GM18526 (cell line): ENCODE results near the gene B4GALT4.

Source experiments
- POLR2A ChIP-seq: IDR thresholded peaks from 3 replicates; pipeline ENCODE4 v1.6.1; 2011; ENCODE audit not compliant: insufficient read length; ENCODE audit errors: extremely low read depth

Gene B4GALT4, protein sequence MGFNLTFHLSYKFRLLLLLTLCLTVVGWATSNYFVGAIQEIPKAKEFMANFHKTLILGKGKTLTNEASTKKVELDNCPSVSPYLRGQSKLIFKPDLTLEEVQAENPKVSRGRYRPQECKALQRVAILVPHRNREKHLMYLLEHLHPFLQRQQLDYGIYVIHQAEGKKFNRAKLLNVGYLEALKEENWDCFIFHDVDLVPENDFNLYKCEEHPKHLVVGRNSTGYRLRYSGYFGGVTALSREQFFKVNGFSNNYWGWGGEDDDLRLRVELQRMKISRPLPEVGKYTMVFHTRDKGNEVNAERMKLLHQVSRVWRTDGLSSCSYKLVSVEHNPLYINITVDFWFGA

DNA sequence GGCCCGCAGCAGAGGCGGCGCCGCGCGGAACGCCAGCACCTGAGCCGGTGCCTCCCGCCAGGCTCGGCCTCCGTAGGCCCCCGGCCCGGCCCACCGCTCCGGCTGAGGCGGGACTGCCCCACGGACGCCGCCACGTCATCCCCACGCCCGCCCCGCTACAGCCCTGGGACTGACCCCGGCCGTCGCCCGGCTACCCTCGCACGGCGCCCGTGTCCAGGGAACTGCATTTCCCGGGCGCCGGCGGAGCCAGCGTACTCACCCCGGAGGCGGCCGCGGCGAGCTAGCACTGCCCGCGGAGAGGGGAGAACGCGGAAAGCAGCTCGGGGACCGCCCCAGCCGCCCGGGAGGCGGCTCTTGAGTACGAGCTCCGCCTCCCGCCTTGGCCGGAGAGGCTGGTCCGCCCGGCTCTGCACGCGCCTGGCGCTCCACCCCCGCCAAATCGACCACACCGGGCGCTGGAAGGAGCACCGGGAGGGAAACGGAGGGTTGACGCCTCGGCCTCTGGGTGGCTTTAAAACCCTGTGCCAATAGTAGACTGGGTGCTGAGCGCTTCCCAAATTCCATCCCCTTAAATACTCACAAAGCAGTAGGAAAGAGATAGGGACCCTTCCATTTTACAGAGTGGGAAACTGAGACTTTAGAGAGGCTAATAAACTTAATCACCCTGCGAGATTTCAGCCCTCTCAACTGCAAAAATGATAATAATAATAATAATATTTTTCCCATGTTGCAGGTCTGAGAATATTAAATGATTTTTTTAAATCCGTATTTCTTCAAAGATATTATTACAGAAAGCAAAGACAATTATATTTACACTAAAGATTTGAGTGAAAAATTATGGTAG is at the start of gene B4GALT4:
Gene B4GALT4, minus strand, starts transcription at position 288 of the 844 bp plus-strand sequence. CDS start 10,779 bp downstream, outside the sequence.
- TF ChIP-seq POLR2A, result peak; percentile 90

DNA sequence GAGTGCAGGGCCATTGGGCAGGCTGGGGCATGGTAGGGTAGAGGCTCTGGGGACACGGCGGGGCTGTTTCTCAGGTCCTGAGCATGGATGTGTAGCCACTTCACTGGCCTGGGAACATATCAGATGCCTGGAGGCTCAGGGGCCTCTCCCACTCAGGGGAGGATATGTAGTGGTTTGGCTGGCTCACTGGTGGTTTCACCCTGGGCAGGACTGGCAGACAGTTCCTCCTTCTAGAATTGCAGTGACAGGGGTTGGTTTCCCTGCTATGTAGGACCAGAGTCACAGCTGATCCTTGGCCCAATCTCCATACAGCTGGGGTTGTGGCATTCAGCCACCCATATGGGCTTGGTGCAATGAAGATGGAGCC is 48.7 kb upstream of the B4GALT4 start:
- TF ChIP-seq POLR2A, result no peak

DNA sequence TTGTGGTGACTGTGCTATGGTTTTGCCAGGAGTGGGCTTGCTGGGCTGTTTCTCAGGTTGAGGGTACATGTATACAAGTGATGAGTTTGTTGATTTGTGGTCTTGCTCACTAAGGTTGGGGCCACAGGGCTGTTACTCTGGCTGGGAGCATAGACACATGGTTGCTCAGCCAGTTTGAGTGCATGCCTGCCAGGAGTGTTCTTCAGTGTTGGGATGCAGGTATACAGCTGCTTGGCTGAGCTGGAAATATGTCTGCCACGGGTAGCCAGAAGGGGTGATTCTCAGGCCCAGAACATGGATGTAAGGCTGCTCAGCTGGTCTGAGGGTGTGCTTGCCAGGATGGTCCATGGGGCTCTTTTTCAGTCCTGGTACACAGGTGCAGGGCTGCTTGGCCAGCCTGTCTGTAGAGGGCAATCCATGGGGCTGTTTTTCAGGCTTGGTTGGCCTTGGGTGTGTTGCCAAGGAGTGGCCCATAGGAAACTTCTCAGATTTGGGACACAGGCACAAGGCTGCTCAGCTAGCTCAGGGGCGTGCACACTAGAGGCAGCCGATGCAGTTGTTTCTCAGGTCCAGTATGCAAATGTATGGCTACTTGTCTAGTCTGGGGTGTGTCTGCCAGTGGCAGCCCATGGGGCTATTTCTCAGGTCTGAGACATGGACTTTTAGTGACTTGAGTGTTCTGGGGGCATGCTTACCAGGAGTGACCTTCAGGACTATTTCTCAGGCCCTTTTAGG is 48.2 kb upstream of the B4GALT4 start:
- no peak for TF ChIP-seq POLR2A

DNA sequence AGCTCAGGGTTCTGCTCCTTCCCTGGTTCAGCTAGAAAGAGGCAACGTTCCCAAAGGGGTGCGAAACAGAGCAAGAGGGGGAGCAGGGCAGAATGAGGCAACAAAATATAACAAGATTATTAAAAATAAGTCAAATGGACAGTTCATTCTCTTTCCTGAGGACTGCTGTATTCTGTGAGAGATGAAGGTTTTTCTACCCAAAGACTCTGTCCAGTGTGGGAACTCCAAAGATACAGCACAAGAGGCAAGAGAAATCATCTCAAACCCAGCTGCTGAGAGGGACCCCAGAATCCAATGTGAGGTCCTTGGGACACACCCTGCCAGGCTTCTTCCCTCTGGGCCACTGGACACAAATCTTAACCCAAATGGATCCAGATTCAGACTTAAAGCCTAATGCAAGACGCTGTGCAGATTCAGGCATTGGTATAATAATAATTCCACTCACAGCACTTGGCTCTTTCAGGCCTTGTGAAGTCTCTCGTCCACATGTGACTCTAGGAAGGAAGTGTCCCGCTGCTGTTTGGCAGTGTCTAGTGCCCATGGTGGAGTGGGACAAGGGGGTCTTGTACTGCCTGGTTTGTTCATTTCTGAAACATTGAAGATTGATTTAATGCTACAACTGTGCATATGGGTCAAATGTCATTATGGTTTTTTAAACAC is 39.0 kb upstream of the B4GALT4 start:
- no peak for TF ChIP-seq POLR2A

DNA sequence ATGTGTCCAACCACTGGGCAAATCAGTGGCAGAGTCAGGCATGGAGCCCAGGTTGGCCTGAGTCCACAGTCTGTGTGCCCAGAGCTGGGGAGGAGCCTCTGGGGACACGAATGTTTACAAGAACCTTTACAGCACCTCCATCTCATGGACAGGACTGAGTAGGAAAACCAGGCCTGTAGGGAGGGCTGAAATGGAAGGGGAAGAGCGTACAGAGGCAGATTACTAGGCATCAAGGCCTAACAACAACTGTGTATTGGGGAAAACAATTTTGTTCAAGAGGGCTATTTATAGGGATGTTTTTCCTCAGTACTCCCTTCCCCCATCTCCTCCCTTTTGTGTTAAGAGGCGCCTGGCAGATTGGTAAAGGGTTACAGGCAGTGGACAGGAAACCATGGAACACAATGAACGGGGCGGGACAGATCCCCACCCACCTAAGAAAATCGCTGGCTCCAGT is 38.5 kb upstream of the B4GALT4 start:
- no peak for TF ChIP-seq POLR2A

DNA sequence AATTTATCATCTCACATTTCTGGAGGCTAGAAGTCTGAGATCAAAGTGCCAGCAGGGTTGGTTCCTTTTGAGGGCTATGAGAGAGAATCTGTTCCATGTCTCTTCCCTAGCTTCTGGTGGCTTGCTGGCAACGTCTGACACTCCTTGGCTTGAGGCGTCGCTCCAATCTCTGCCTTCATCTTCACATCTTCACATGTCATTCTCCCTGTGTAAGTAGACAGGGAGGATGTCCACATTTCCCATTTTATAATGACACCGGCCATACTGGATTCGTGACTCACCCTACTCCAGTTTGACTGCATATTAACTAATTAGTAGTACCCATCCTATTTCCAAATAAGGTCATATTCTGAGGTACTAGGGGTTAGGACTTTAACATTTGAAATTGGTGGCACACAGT is 36.0 kb upstream of the B4GALT4 start:
- TF ChIP-seq POLR2A, result no peak

DNA sequence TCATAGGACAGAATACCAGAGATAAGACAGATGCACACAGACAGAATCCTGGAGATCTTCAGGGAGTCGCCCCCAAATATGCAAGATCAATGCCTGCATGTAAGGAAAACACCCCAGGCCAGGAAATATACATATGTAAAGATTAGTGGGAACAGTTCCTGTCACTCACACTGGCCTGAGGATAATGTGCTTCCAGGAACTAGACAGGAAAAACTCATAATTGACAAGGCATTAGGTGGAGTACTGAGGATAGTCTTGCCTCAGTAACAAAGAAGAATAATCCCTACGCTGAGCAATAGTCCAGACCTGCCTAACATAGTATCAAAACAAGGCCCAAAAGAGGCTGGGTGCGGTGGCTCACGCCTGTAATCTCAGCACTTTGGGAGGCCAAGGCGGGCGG is 20.4 kb upstream of the B4GALT4 start:
- no peak for TF ChIP-seq POLR2A

DNA sequence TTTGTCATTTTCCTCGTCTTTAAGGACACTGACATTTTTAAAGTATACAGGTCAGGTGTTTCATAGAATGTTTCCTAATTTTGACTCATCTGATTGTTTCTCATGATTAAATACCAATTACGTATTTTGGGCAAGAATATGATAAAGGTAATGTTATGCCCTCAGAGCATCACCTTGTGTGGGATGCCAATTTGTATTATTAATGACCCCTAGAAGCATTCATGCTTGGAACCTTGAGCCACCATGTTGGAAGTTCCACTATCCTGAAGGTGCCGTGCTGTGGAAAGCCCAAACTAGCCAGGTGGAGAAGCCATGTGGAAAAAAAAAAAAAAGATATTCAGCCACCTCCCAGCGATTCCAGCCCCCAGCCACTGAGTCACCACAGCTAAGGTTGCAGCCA is 19.1 kb upstream of the B4GALT4 start:
- TF ChIP-seq POLR2A, result no peak

DNA sequence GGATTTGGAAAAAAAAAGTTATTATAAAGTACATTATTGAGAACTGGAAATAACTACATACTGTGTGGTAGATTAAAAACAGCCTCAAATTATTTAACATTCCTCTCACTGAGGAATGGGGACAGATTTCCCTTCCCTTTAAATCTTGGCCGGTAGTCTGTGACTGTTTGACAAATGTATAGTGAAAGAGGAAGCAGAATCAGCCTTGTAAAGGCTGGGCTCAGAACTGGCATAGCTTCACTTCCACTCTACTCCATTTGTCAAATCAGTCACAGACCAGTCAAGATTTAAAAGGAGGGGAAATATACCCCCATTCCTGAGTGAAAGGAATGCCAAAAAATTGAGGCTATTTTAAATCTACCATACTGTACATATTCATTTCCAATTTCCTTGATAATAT is 18.2 kb upstream of the B4GALT4 start:
- TF ChIP-seq POLR2A, result no peak

DNA sequence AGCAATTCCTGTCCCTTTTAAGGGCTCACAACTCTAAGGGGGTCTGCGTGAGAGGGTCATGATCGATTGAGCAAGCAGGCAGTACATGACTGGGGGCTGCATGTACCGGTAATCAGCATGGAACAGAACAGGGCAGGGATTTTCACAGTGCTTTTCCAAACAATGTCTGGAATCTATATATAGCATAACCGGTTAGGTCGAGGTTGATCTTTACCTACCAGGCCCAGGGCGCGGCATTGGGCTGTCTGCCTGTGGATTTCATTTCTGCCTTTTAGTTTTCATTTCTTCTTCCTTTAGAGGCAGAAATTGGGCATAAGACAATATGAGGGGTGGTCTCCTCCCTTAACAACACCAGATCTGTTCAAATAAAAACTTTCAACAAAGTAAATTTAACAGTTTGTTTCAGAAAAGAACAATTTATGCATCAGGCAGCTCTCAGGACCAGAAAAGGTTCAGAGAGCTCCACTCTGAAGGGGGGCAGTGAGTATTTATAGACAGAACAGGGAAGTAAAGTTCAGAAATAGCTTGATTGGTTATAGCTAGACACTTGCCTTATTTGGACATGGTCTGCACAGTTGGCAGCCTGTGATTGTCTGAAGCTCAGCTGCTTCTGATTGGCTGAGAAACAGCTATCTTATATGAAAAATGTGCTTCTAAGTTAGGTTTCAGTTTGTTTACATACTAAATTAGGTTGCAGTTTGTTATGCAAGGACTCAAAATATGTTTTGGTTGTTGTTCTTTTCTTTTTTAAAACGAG is 17.2 kb upstream of the B4GALT4 start:
- no peak for TF ChIP-seq POLR2A

DNA sequence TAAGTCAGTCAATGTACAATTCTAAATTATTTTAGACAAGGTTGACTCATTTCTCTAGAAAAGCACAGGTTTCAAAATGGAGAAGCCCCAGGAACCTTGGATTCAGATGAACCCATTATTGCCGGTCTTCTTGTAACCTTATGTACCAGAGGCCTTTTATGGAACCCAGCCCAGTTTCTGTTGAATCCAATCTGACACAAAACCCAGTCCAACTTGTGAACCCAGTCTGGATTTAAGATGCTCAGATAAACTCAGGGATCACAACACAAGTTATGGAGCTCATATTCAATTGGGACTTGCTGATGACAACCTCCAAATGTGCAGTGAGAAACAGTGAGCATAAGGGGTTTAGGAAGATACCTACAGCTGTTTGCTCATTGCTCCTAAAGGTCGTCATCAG is 16.4 kb upstream of the B4GALT4 start:
- no peak for TF ChIP-seq POLR2A

DNA sequence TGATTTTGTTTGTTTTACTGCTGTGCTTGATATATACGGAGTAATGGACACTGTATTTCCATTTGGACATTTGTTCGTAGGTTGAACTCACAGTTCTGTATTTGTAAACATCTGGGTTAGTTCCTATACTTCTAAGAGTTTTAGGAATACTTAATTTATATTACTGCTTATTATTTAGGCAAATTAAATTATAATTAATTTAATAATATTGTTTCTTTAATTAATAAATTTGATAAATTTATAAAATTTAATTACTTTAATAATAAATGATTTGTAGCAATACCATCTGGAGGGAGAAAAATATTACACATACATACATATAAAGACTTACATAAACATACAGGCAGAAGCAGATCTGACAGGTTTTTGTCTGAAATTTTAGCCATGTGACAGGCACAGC is 14.5 kb upstream of the B4GALT4 start:
- TF ChIP-seq POLR2A, result no peak

DNA sequence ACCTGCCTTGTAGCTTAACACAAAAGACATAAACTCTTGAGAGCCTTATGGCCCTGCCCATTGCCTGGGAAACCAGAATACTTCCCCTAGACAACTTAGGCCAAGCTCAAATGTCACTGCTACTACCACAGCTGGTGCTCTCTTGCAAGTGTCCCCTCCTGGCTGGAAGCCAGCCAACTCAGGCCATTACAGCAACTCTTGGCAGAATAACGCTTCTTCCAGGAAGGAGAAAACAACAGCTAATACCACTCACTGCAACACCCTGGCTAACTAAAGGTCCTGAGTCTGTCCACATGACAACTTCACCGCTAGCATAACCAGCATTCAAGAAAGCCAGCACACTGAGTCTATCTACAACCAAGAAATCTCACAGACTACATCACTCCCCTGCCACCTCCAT is 5.1 kb upstream of the B4GALT4 start:
- TF ChIP-seq POLR2A, result no peak

DNA sequence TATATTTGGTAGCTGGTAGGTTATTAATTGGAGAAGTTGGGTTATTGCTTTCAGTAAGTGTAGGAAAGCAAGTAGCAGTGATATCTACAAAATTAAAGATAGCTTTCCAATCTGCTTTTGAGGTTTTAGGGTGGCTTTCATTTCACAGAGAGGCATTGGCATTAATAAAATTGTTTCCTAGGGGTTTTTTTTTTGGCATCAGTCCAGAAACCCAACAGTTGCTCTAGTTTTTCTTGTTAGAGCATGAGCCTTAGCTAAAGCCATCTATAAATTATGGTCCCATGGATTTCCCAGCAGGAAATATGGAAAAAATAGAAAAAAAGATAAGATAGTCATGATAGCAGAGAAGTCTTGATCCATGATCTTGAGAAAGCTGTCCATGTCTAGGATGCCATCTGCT is 3.0 kb upstream of the B4GALT4 start:
- no peak for TF ChIP-seq POLR2A

DNA sequence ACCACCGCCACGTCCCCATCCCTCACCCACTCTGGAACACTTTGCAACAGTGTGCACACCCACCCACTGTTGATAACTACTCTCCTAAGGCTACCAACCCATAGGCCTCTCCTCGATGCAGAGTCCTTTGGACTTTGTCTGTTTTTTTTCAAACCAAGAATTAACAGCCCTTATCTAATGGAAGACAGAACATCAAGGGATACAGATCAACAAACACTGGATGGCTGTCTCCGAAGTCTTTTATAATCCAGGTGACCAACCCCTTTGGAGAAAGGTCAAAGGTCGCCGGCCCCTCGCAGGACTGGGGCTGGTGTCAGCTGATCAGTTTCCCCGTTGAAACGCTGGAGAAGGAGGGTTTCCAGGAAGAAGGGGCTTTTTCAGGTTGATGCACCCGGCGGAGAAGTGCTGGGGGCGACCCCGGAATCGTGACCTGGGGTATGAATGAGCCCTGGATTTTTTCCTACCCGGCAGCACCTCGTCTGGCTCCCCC is 532 bp downstream of the B4GALT4 start:
- no peak for TF ChIP-seq POLR2A
